Panc1 (cell line): Measurements from ENCODE around the gene GTF2A2.

Experiments used
- POLR2AphosphoS5 ChIP-seq: IDR thresholded peaks from 2 replicates; pipeline ENCODE4 v1.6.1; 2012; ENCODE audit warnings: mild to moderate bottlenecking, low read depth, low read length, moderate library complexity
- TCF7L2 ChIP-seq: IDR thresholded peaks from 2 replicates; pipeline ENCODE4 v1.6.1; 2011; ENCODE audit warnings: mild to moderate bottlenecking, low read depth, low read length, inconsistent platforms
- TF ChIP-seq, protein P1 (sequence below): fragments of 450-650 bp; IDR thresholded peaks from 2 replicates; pipeline ENCODE4 v1.5.1; 2017; ENCODE audit warnings: mild to moderate bottlenecking
- TF ChIP-seq, protein P2 (sequence below), 2 experiments: IDR thresholded peaks; 2 replicates each; pipeline ENCODE4 v1.6.1; 2011 to 2012; ENCODE audit warnings: low read depth in 2 of 2, control low read depth in 1 of 2, low read length in 1 of 2, mild to moderate bottlenecking in 1 of 2, moderate library complexity in 1 of 2; ENCODE audit not compliant: insufficient read depth in 1 of 2

DNA sequence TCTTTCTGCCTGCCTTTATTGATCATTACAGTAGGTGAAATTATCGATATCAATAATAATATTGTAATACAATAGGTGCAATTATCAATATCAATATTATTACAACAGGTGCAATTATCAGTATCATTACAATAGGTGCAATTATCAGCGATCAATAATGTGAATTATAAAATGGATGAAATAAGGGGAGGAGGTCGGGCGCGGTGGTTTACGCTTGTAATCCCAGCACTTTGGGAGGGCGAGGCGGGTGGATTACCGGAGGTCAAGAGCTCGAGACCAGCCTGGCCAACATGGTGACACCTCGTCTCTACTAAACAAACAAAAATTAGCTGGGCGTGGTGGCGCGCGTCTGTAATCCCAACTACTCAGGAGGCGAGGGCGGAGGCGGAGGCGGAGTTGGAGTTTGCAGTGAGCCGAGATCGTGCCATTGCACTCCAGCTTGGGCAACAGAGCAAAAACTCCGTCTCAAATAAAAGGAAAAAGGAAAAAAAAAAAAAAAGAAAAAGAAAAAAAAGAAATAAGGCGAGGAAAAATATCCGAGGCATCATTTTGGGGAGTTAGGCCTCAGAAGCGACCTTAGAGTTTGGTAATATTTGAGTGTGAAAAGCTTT lies 32.4 kb upstream of the GTF2A2 start:
- TF ChIP-seq, protein P1, sequence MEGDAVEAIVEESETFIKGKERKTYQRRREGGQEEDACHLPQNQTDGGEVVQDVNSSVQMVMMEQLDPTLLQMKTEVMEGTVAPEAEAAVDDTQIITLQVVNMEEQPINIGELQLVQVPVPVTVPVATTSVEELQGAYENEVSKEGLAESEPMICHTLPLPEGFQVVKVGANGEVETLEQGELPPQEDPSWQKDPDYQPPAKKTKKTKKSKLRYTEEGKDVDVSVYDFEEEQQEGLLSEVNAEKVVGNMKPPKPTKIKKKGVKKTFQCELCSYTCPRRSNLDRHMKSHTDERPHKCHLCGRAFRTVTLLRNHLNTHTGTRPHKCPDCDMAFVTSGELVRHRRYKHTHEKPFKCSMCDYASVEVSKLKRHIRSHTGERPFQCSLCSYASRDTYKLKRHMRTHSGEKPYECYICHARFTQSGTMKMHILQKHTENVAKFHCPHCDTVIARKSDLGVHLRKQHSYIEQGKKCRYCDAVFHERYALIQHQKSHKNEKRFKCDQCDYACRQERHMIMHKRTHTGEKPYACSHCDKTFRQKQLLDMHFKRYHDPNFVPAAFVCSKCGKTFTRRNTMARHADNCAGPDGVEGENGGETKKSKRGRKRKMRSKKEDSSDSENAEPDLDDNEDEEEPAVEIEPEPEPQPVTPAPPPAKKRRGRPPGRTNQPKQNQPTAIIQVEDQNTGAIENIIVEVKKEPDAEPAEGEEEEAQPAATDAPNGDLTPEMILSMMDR = no peak
- TF ChIP-seq POLR2AphosphoS5 (no peak), TCF7L2 (no peak)
- TF ChIP-seq, protein P2, sequence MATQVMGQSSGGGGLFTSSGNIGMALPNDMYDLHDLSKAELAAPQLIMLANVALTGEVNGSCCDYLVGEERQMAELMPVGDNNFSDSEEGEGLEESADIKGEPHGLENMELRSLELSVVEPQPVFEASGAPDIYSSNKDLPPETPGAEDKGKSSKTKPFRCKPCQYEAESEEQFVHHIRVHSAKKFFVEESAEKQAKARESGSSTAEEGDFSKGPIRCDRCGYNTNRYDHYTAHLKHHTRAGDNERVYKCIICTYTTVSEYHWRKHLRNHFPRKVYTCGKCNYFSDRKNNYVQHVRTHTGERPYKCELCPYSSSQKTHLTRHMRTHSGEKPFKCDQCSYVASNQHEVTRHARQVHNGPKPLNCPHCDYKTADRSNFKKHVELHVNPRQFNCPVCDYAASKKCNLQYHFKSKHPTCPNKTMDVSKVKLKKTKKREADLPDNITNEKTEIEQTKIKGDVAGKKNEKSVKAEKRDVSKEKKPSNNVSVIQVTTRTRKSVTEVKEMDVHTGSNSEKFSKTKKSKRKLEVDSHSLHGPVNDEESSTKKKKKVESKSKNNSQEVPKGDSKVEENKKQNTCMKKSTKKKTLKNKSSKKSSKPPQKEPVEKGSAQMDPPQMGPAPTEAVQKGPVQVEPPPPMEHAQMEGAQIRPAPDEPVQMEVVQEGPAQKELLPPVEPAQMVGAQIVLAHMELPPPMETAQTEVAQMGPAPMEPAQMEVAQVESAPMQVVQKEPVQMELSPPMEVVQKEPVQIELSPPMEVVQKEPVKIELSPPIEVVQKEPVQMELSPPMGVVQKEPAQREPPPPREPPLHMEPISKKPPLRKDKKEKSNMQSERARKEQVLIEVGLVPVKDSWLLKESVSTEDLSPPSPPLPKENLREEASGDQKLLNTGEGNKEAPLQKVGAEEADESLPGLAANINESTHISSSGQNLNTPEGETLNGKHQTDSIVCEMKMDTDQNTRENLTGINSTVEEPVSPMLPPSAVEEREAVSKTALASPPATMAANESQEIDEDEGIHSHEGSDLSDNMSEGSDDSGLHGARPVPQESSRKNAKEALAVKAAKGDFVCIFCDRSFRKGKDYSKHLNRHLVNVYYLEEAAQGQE (IDR thresholded peaks at IDR 0.05; ENCODE audit: insufficient read depth in 1 of 2, low read depth in 2 of 2, low read length in 1 of 2) = no peak
